ENCODE data around the gene RAB4B.
"Not testable (repeated sequence)": the region's sequence is repeated elsewhere in the genome, so short reads cannot be mapped to it uniquely, and the experiment has no call there.

RAB4B gene, protein sequence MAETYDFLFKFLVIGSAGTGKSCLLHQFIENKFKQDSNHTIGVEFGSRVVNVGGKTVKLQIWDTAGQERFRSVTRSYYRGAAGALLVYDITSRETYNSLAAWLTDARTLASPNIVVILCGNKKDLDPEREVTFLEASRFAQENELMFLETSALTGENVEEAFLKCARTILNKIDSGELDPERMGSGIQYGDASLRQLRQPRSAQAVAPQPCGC

DNA sequence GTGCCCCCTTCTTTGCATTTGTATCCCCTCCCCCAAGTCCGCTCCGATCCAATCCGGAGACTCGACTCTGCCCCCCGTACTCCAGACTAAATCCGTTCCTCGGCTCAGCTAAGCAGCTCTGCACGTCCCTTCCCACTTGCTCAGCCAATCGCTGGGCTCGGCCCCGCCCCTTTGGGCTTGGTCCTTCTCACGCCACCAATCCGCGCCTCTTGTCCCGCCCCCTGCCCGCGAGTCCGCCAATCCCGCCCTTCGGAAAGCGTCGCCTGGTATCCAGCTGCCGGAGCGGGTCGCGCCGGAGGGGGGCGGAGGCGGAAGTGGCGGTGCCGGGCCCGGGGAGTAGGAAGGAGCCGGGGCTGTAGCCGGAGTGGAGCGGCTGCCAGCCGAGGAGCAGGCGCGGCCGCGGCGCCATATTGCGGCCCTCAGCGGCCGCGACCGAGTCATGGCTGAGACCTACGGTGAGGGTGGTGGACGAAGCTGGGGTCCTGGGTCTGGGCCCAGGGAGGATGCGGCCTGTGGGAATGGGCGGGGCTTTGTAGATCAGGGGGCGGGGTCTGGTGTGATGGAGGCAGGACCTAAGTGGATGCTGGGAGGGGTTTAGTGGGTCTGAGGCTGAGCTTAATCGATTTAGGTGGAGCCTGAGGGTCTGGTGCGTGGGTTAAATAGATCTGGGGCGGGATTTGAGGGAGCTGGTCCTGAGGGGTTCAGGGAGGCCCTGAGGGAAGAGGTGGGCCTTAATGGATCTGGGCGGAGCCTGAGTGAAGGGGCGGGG lies at the start of gene RAB4B:
RAB4B (plus strand) TSS at position 311 of the 769 bp plus-strand sequence; CDS start at position 440, 129 bp downstream.
- DNase-seq = peak; percentile 100

DNA sequence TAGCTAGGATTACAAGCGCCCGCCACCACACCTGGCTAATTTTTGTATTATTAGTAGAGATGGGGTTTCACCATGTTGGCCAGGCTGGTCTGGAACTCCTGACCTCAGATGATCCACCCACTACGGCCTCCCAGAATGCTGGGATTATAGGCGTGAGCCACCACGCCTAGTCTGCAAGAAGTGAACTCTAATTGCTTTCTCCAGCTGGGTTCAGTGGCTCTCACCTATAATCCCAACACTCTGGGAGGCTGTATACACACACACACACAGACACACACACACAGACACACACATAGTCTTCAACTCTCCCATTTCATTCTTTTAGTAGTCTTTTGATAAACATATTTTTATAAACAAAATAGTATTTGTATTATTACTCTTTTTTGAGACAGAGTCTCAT lies 48.0 kb upstream of the RAB4B start:
- DNase-seq = not testable (repeated sequence)

DNA sequence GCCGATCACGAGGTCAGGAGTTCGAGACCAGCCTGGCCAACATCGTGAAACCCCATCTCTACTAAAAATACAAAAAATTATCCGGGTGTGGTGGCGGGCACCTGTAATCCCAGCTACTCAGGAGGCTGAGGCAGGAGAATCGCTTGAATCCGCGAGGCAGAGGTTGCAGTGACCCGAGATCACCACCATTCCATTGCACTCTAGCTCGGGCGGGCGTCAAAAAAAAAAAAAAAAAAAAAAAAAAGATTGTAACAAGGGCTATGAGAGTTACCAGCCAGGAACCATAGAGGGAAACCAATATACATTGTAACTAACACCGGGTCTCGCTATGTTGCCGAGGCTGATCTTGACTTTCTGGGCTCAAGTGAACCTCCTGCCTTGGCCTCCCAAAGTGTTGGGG lies 45.7 kb upstream of the RAB4B start:
- not testable (repeated sequence) for DNase-seq

DNA sequence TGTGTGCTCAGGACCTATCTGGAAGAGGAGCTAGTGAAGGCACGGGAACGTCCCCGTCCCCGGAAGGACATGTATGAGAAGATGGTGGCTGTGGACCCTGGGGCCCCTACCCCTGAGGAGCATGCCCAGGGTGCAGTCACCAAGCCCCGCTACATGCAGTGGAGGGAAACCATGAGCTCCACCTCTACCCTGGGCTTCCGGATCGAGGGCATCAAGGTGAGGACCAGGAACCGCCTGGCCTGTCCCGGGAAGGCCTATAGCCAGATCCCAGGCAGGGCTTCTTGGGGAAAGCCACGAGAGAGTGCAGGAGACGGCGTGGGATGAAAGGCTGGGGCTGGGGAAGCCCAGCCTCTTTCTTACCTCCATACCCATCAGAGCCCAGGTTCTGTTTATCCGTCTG lies 44.9 kb upstream of the RAB4B start:
- DNase-seq = no peak

DNA sequence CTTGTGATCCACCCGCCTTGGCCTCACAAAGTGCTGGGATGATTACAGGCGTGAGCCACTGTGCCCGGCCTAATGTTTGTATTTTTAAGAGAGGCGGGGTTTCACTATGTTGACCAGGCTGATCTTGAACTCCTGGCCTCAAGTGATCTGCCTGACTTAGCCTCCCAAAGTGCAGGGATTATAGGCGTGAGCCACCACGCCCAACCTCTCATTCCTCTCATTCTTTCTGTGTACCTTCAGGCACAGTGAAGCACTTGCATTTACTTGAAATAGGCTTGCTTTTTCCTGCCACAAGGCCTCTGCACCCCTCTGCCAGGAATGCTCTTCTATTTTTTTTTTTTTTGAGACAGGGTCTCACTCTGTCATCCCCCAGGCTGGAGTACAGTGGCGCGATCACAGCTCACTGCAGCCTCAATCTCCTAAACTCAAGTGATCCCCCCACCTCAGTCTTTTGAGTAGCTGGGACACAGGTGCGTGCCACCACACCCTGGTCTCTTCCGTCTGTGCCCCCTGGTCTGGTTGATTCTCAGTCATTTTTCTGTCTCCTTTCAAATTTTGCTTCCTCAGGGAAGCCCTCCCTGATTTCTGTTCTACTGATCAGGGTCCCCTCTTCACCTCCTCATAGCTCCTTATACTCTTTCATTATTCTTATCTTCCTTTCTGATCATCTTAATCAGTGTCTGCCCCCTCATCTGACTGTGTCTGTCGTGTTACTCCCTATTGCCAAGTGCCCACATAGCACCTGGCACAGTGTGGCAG lies 42.9 kb upstream of the RAB4B start:
- DNase-seq = no peak

DNA sequence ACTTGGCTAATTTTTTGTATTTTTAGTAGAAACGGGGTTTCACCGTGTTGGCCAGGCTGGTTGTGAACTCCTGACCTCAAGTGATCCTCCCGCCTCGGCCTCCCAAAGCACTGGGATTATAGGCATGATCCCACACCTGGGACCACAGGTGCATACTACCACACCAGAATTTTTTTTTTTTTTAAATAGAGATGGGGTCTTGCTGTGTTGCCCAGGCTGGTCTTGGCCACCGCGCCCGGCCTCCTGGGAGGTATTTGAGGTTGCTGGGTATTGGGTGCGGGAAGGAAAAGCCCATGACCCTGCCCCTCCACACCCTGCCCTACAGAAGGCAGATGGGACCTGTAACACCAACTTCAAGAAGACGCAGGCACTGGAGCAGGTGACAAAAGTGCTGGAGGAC lies 41.4 kb upstream of the RAB4B start:
- DNase-seq = no peak

DNA sequence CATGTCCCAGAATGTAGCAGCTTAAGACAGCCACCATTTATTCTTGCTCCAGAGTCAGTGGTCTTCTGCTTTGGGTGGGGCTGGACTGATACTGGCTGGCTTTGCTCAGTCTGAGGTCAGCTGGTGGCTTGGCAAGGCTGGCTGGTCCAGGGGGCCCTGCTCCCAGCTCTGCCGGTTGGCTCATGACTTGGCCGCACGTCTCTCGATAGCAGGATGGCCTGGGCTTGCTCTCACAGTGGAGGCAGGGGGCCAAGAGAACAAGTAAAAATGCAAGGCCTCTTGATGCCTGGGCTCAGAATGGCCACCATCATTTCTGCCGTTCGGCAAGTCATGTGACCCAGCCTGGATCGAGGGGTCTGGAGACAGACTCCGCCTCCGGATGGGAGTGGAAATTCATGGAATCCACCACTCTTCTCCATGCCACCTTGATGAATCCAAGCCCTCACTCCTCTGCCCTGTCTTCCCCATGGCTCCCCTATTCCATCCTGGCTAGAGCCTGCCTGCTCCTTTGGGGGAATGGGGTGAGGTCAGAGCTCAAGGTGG lies 40.9 kb upstream of the RAB4B start:
- no peak for DNase-seq

DNA sequence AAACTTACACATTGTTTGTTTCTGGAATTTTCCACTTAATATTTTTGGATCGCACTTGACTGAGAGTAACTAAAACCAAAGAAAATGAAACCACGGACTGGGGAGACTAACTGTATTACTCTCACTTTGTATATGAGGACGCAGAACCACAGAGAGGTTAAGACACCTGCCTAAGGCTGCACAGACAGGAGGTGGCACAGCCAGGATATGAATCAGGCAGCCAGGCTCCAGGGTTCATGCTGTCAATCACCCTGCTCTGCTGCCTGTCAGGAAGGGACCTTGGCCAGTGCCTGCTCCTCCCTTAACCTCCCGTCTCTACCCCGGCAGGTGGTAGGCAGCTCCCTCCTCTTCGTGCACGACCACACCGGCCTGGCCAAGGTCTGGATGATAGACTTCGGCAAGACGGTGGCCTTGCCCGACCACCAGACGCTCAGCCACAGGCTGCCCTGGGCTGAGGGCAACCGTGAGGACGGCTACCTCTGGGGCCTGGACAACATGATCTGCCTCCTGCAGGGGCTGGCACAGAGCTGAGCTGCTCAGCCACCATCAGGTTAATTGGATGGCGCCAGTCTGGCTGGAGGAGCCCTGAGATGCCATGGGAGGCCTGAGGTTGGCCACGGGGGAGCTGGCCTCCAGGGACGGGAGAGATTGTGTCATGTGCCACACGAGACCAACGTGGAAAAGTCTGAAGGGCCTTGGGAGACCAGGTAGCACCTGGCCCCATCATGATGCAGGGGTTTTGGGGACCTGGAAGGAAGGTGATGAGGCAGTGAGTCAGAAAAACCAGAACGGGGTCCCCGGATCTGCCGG lies 38.8 kb upstream of the RAB4B start:
- no peak for DNase-seq

DNA sequence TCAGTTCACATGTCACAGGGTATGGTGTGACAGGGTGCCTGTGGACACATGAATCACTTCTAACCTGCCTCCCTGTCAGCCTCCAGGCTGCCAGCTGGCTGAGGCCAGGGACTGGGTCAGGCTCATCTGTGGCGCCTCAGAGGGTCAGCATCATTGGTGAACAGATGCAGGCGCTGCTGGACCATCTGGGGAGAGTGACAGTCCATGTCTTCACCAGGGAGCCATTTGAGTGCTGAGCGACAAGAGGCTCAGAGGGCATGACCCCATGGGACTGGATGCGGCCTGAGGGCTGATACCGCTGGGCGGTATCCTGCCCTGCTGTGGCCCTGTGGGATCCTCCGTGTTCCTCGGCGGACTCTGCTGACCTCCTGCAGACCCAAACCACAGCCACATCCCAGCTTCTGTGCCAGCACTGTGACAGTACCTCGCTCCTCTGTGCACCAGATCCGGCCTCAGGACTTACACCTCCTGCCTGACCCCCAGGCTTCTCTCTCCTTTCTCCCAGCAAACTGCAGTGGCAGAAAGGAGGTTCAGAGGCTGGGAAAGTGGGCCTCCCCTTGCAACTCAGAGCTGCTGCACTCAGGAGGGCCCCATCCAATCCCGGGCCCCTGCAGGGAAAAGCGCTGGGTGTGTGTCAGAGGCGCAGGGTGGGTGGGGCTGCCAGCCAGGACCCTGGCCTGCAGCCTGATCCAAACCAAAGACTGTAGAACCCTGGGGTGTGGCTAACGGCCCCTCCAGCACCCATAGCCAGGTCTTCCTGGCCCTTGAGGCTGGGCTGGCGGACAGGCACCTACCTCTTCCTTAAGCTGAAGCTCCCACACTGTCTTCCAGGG lies 38.0 kb upstream of the RAB4B start:
- DNase-seq = no peak

DNA sequence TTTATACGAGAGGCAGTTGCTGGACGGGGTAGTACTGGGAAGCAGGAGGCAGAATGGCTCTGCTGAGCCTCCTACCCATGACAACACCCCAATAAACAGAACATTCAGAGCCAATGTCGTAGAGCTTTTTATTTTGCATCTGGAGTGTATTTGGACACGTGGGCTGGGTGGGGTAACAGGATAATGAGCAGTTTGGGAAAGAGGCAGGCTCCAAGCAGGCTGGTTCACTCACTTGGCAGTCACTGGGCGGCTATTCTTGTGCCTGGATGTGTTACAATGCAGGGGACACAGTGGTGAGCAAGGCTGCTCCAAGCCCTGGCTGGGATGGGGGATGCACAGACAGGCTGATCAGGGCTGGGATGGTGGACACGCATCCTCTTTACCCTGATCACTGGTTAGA lies 37.3 kb upstream of the RAB4B start:
- DNase-seq = no peak

DNA sequence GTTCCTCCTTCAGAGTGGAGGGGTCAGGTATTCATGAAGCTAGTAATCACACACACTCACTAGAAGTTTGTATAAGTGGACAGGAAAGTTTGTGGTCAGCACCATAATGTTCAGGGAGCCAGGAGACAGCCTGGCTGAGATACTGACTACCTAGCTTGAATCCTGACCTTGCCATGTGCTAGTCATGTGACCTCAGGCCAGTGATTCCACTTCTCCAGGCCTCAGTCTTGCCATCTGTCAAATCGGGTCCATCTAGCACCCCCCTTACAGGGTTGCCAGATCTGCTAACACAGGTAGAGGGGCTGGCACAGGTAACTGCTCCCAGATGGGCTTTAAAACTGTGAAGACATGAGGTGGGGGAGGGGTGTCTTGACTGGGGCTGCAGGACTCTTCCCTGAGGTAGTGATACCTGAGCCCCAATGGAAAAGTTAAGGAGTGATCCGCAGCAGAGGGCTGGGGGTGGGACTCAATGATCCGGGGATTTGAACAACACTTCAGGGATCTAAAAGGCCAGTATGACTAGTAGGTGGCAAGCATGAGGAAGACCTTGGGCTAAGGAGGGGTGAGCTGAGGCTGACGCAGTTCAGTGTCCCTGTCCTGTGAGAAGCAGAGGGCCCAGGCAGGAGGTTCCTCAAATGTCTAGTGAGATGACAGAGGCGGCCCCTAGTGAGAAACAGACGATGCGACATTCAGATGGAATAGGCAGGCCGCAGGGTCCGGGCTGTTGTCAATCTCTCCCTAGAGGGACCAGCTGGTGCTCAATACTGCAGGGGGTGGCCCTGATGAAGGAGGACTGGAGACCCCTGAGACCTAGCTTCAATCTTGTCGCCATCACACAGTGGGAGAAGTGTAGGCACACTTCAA lies 36.3 kb upstream of the RAB4B start:
- no peak for DNase-seq

DNA sequence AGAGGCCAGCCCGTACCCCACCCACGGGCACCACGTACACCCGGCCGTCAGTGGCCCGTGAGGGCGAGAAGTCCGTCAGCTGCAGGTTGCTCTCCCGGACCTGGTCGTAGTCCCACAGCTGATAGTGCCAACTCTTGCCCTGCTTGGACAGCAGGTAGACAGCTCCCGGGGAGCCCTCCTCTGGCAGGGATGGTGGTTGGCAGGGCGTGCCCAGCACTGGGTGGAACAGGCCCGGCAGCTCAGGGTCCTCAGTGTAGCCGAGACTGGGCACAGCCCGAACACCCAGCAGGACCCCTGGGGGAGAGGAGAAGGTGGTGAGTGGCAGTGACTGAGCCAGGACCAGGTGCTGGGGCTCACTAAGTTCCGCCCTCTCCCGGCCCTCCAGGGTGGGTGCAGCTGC lies 35.6 kb upstream of the RAB4B start:
- no peak for DNase-seq

DNA sequence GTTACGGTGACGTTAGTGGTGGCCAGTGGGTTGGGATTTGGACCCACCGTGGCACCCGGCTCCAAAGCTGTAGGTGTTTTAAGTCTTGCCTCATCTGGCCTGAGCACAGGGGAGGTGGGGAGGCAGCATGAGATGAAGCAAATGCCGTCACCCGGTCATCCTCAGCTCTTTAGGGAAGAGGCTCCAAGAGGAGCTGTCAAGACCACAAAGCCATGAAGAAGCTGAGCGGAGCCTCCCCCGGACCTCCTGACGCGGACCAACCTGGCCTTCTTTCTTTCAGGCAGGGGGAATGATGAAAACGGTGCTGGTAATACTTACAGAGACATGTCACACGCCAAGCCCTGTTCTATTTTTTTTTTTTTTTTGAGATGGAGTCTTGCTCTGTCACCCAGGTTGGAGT lies 35.2 kb upstream of the RAB4B start:
- no peak for DNase-seq

DNA sequence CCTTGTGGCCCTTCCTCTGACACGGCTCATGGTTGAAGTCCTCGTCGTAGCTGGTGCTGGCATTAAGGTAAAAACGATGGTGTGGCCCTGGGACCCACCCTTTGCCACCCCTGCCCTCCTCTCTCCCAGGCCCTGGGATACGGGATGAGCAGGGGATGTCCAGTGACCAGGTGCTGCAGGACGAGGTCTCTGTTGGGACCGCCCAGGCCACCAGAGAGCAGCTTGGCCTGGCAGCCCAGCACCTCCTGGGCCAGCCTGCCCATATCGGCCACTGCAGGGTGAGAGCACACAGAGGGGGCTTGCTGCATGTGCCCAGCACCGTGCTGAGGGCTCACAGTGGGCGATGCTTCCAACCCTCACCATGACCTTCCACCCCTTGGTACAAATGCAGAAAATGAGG lies 34.1 kb upstream of the RAB4B start:
- DNase-seq = no peak

DNA sequence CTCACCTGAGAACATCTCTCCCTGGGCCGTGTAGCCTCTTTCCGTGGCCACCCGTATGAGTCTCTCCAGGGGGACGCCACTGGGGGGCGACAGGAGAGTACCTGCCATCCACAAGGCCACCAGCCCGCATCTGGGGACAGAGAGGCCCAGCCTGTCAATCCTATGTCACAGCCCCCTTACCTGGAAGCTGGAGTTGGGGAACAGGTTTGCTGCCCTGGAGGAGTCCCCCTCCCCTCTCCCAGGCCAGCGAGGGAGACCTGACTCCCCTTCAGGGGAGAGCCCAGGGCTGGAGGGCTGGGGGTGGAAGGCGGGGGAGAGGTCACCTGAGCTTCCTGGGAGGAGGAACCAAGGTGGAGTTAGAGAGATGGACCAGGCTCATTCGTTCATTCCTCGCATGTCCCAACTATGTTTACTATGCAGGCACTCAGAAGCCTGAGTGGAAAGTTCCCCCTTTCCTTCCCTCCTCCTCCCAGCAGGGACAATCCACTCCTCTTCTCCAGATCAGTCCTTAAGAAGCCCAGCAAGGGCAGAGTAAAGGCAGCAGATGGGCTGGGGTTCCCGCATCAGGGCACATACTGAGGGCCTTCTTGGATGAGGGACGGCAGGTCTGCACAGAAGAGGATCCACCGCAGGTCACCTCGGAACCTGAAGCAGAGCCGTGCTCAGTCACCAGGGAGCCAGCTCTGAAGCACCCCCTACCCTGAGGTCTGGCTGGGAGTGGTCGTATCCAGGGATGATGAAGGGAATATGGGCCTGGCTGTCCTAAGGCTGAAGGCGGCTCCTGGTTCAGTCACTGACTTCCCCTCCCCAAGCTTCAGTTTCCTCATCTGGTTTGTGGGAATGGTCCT lies 33.3 kb upstream of the RAB4B start:
- DNase-seq = peak; percentile 45

DNA sequence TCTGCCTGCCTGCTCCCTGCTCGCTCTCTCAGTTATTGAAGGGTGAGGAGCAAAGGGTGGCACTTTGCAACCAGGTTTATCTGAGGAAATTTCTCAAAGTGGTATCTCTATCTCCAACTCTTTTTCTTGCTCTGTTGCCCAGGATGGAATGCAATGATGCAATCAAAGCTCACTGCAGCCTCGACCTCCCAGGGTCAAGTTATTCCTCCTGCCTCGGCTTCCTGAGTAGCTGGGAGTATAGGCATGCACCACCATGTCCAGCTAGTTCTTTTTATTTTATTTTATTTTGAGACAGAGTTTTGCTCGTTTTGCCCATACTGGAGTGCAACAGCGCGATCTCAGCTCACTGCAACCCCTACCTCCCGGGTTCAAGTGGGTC lies 32.7 kb upstream of the RAB4B start:
- no peak for DNase-seq

DNA sequence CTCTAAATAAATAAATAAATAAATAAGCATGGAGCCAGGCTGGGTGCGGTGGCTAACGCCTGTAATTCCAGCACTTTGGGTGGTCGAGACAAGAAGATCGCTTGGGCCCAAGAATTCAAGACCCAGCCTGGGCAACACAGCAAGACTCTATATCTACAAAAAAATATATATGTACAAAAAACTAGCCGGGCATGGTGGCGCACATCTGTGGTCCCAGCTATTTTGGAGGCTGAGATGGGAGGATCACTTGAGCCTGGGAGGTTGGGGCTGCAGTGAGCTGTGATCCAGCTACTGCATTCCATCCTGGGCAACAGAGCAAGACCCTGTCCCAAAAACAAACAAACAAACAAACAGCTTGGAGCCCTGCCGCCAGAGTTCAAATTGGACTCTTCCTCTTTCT lies 30.5 kb upstream of the RAB4B start:
- no peak for DNase-seq

DNA sequence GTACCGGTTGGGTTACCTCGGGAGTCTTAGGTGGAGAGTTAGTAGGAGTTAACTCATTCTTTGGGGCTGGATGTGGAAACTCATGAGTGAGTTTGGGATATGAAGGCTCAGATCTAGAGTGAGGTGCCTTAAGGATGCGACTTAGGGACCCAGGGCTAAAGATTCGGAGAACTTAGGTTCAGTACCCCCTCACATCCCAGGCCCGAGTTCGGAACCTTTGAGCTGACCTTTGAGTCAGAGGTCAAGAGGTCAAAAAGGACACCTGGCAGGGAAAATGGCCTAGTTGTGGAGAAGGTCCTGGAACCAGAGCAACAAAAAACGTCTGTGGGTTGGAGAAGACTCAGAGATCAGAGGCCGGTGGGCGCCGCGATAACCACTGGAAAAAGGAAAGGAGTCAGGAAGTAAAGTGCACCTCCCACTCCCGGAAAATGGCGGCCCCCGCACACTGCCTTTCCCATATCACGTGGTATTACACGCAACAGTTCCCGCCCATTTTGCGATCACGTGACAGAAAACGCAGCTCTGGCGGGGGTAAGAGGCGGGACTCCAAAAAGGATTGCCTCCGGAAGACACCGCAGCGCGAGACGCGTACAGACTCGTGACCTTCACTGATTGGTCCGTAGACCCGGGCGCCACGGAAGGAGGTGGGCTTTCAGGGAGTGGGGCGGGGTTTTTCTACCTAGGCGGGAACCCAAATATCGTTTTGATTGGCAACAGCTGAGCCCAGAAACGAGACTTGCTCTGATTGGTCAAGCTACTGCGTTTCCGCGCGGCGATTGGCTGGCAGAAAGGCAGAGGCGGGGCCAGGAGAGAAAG lies 27.8 kb upstream of the RAB4B start, which contains the start of gene ACTMAP:
ACTMAP (minus strand) TSS at position 420 of the 816 bp plus-strand sequence. CDS start 674 bp downstream, outside the sequence.
- DNase-seq = peak; percentile 100
